Retinal pigment epithelial cell (primary cell): ENCODE data around the gene SLC25A28.
"Not testable (repeated sequence)": the region's sequence is repeated elsewhere in the genome, so short reads cannot be mapped to it uniquely, and the experiment has no call there.

Source experiments
- DNase-seq: peaks from one replicate; pipeline ENCODE4 v3.0.0-alpha.2; 2010; ENCODE audit warnings: low read depth
- H3K4me3 ChIP-seq: 2 replicates; pipeline ENCODE4 v1.5.1; 2011; ENCODE audit warnings: mild to moderate bottlenecking, low read length, control low read depth, moderate library complexity
- CTCF ChIP-seq: conservative IDR thresholded peaks from 2 replicates; pipeline ENCODE4 v1.5.1; 2011; ENCODE audit warnings: low read depth, low read length, control low read depth, inconsistent platforms

The SLC25A28 gene

GRCh38 chr10:99647601-99648151 is 27.4 kb upstream of the SLC25A28 start:
- no peak overlapping the region for H3K4me3 ChIP-seq
- no peak for DNase-seq
- TF ChIP-seq CTCF: no peak

- no peak for DNase-seq
- no peak for TF ChIP-seq CTCF
- H3K4me3 ChIP-seq: no peak overlapping the region
These were observed 13.6 kb upstream of the SLC25A28 start for GRCh38 chr10:99633832-99634231.

- TF ChIP-seq CTCF: no peak
- H3K4me3 ChIP-seq: no peak overlapping the region
- no peak for DNase-seq
These were observed 11.3 kb upstream of the SLC25A28 start for GRCh38 chr10:99631496-99631895.

- no peak for DNase-seq
- no peak for TF ChIP-seq CTCF
- H3K4me3 ChIP-seq: no peak overlapping the region
These were observed 10.8 kb upstream of the SLC25A28 start for GRCh38 chr10:99630991-99631390.

- TF ChIP-seq CTCF: peak; percentile 61
- DNase-seq: no peak
- no peak overlapping the region for H3K4me3 ChIP-seq
These were observed 10.2 kb upstream of the SLC25A28 start for GRCh38 chr10:99630433-99630832.

- no peak overlapping the region for H3K4me3 ChIP-seq
- TF ChIP-seq CTCF: no peak
- DNase-seq: no peak
These were observed 9.4 kb upstream of the SLC25A28 start for GRCh38 chr10:99629625-99629978.

- no peak for TF ChIP-seq CTCF
- H3K4me3 ChIP-seq: no peak overlapping the region
- no peak for DNase-seq
These were observed 8.8 kb upstream of the SLC25A28 start for GRCh38 chr10:99628923-99629624.

GRCh38 chr10:99625124-99625523 is 4.9 kb upstream of the SLC25A28 start:
- not testable (repeated sequence) for DNase-seq, H3K4me3 ChIP-seq
